GM04503 (cell line): ENCODE results near the gene FST.
A peak's percentile ranks its signal among the peaks of the same experiment; 100 is the strongest.

ENCODE experiments used
- DNase-seq: peaks from one replicate; pipeline ENCODE4 v3.0.0-alpha.2; 2012; ENCODE audit warnings: low read depth

Gene FST, protein sequence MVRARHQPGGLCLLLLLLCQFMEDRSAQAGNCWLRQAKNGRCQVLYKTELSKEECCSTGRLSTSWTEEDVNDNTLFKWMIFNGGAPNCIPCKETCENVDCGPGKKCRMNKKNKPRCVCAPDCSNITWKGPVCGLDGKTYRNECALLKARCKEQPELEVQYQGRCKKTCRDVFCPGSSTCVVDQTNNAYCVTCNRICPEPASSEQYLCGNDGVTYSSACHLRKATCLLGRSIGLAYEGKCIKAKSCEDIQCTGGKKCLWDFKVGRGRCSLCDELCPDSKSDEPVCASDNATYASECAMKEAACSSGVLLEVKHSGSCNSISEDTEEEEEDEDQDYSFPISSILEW

DNA sequence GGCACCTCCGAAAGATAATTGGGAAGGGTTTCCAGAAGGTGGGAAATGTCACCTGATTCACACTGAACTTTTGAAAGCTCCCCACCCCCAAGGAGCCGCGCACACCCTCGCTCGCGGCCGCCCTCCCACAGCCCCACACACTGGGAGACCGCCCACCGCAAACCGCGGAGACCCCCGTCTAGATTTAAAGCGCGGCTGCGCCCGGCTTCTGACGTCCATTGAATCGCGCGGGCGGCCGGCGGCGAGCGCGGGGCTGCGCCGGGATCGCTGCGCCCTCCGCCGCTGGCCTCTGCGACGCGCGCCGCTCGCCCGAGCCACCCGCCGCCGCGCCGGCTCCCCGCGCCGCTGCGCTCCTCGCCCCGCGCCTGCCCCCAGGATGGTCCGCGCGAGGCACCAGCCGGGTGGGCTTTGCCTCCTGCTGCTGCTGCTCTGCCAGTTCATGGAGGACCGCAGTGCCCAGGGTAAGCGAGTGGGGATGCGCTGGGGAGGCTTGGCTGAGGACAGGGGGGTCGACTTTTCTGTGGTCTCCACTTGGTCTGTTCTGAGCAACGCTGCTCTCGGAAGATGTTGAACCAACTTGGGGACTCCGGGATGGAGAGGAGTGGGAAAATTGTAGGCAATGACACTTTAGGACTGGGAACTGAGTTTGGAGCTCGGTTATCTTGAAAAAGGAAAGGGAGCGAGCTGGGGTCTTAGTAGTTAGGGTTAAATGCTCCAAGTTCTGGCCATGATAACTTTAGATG lies at the start of gene FST:
Gene FST, plus strand, starts transcription at position 214 of the 743 bp plus-strand sequence. Its CDS starts 163 bp downstream, at position 377.
- no peak for DNase-seq

DNA sequence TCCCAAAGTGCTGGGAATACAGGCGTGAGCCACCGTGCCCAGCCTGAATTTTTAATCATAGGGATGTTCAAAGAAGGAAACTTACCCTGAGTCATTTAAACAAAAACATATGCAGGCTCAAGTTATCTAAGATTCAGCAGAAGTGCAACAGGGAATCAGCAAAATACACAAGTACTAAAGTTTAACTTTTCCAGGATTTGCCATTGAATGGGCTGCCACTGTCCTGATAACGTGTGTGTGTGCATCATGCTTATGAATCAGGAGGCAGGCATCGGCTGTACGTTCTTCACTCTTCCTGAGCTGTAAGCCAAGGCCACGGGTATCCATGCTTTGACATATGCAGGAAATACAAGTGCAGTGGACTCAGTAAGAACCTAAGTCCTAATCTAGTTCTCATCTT lies 48.8 kb upstream of the FST start:
- DNase-seq, result no peak

DNA sequence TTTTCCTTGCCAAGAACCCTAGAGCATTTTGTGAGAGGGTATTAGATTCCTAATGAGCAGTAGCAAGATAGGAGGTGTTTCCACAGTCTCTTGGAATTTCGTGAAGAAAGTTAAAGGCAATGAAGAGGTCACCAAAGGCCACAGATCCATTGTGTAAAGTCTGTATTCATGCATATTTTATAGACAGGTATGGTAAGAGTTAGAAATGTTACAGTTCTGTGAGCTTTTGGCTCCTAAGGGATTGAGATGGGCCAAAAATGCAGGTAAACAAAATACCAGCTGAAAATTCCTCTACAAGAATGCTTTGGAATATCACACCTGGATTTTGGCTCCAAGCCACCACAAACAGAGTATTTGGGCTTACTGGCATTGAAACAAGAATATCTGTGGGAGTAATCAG lies 47.4 kb upstream of the FST start:
- DNase-seq, result no peak

DNA sequence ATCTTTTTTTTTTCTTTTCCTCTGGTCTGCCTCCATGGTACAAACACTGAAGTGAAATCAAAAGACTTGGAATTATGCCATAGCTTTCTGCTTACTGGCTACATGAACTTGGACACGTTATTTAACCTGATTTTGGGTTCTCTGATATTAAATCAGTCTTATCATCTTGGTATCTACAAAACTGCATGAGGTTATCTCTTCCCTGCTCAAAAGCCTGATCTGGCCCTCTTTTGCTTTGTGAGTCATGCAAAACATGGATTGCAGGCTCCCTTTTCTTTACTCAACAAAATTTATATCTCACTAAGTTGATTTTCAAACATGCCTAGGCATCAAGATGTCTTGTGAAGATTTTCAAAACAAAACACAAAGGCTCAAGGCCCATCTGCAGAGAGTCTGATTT lies 45.9 kb upstream of the FST start:
- DNase-seq, result no peak

DNA sequence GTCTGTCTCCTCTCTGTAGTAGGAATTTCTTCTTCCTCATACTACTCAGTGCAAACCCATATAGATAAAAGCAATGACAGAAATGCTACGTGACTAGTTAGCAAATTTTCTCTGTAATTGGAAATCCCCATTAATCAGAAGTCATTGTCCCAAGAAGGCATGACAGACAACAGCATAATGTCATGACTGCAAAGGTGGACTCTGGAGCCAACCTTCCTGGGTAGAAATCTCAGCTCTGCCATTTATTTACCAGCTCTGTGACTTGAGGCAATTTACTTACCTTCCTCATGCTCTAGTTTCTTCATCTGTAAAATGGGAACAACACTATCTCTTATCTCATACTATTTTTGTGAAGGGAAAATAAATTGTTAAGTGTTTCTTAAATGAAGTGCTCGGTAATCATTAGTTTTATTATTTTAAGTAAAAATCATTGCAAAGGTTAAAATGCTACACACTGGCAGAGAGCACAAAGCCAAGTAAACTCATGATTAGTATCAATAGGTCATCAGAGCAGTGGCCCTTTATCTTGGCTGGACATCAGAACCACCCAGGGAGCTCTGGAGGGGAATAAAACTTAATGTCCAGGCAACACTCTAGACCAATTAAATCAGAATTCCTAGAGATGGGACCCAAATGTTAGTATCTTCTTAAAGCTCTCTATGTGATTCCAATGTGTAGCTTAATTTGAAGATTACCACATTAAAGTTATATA lies 43.8 kb upstream of the FST start:
- DNase-seq, result no peak

DNA sequence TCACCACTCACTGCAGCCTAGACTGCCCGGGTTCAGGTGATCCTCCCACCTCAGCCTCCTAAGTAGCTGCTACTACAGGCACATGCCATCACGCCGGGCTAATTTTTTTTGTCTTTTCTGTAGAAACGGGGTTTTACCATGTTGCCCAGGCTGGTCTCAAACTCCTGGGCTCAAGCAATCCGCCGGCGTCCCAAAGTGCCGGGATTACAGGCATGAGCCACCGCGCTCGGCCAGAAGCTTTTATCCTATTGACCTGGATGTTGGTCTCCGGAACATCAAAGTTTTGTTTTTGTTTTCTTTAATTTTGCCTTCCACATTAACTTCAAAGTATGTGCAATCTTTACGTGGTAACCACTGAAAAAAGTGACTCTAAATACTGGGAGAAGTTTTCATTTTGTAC lies 42.4 kb upstream of the FST start:
- DNase-seq, result no peak

DNA sequence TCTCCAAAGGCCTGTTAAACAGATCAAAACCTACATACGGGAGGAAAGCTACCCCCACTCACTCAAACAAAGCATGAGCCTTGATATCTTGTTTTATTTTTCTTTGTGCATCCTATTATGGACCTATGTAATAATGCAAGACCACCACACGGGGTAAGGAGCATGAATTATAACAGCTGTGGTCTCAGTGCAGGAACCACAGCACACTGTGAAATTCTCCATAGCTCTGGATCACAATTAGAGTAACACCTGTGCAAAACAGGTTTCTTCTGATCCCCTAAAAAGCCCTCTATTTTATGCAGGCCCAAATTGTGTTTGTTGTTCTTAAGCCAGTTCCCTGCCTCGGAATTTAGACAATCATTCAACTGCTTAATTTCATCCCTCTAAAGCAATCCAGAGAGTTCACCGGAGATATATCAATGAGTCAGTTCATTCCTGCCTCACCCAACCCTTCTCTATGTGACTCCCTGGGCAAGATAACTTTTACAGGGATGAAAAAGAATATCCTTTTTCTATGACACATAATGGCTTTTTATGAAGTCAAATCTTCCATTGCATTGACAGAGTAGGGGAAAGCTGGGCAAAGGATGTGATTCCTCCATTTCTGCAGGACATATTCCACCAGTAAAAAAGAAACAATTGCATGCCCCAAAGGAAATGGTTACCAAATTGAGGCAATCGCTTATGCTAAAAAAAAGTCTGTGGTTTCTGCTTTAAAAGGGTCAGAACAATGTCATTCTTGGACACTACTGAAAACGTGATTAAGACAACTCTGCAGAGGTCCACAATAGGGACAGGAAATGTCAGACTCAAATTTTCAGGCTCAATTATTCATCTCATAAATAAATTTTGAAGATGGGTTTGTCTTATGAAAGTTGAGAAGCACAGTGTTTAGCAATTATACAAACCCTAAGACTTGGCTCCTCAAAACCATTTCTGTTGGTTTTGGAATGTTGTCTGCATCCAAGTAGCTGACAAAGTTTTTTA lies 41.6 kb upstream of the FST start:
- DNase-seq, result peak; percentile 82

DNA sequence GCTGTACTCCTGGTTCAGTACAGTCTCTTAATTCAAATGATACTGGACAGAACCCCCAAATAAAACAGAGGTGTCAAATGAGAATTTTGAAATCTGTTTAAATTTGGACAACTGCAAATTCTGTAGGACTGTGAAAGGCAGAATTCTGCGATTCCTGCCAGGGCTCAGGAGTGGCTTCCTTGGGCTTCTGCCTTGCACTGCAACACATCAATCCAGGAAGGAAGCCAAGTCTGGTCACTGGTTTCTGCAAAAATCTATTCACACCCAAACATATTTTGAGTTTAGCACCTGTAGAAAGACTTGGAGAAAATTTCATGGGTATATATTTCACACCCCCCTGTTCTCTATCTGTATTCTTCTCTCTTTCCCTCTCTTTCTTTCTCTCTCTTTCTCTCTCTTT lies 37.5 kb upstream of the FST start:
- no peak for DNase-seq

DNA sequence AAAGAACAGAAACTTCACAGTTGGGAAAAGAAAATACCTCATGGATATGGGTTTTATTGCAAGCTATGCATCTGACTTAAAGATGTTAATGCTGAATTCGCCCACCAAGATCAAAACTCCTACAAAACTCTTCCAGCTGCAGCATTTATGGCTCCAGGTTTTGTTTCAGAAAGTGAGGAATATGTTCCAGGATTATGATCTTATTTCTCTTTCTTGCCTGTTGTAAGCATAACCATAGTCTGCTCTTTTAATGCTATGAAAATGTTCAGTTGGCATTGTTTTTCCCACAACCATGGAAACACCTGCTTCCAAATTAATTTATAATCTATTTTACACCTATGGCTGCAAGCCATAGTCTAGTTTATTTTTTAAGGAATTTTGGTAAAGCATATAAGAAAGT lies 34.9 kb upstream of the FST start:
- DNase-seq, result no peak

DNA sequence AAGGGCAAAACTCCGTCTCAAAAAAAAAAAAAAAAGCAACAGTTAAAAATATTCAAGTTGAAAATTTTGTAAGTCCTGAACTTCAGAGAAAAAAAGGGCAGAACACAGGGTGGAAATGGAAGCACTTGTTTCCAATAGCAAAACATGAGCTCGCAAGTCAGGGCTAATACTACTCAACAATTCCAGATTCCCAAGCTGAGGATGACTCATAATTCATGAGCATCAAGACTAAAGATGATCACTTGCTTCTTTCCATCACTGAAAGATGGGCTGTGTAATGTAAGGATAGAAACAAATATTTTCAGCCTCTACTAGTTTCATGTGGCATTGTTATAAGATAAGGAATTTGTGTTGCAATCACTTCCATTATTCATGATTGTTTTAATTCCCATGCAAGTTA lies 33.5 kb upstream of the FST start:
- DNase-seq, result no peak

DNA sequence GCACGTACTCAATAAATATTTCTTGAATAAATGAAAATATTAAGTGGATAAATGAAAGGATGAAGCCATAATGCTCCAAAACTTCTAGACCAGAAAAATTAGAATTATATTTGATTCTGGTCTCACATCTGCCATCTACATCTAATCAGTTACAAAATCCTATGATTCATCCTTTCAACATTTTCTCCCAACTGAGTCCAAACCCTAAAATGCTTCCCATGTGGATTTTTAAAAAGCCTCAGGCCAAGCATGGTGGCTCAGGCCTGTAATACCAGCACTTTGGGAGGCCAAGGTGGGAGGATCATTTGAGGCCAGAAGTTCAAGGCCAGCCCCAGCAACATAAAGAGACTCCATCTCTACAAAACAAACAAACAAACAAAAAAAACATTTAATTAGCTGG lies 31.6 kb upstream of the FST start:
- no peak for DNase-seq

DNA sequence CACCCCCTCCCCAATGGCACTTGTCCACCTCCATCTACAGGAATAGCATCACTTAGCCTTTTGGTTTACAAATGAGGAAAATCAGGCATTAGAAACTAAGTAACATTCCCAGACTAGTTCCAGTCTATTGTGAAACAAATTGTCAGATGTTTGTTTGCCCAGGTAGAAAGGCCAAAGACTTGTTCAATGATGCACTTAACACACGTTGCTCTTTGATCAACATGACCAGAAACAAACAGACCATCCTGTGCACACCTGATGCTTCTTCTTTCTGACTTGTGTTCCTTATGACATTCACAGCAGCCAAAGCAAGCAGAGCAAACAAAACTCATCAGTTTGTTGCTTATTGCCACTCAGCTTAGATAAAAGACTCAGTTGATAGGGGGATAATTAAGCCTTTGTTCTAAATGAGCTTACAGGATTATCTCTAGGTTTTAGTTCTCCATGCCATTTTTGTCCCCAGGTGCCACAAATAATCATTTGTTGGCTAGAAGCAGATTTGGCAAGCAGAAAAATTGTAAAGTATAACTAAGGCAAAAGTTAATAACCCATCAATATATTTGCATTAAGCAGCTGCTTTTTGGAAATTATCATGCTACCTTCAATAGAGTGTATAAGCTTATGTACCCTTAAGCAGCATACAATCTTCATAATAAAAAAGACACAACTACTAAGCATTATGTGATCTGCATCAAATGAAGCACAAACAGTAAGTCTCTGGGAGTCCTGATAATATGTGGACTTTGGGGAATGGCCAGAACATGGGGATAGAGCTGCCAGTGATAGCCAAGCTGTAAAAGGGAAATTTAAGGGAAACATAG lies 26.3 kb upstream of the FST start:
- no peak for DNase-seq

DNA sequence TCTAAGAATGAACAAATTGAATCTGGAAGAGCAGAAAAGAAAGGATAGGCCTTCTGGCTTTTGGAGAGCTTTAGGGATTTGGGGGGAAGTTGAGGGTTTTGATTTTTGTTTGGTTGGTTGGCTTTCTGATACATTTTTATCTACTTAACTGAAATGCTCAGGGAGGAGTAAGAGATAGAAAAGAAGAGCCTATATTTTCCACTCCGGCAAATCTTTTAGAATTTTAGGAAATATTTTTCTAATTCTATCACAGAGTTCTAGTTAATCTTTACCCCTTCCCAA lies 25.8 kb upstream of the FST start:
- no peak for DNase-seq

DNA sequence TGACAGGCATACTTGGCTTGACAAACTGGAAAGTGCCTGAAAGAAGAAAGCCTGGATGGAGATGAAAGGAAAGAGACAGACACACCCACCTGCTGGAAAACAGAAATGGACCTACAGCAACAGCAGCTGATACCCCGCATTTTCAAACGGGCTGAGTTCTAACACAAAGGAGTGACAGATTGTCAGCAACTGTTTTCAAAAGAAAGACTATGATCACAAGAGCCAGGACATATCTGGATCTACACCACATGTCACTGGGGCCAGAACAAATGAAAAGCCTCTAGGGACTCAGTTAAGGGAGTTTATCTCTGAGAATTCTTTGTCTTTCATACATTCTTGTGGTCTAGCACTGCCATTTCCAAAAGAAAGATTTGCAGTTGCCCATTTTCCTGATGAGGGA lies 24.1 kb upstream of the FST start:
- no peak for DNase-seq

DNA sequence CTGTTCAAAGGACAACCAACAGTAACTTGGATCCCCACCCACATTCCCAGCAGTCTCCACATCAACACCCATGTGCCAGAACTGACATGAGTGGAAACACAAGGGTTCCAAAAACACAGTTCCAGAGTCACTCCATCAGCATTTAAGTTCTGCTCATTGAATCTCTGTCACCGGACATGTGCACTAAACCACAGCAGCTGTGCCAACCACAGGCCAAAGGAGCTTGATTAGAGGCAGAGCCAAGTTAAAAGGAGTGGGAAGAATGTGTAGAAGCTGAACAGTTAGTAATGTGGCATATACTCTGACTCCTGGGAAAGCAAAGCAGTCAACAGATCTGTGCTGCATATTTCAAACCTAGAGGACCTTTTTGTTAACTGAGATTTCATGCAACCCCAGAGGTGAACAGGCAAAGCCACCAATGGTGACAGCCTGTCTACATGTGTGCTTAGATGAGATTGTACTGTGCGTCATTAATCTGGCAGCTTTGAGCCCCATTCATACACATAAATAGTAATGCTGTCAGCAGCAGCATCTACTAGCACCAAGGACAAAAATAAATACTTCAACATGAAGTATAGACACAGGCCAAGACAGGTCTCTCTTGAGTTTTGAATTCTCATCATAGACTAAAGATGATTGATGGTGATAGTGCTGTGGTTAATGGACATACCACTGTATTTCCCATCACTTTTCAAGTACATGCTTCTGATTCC lies 16.4 kb upstream of the FST start:
- no peak for DNase-seq

DNA sequence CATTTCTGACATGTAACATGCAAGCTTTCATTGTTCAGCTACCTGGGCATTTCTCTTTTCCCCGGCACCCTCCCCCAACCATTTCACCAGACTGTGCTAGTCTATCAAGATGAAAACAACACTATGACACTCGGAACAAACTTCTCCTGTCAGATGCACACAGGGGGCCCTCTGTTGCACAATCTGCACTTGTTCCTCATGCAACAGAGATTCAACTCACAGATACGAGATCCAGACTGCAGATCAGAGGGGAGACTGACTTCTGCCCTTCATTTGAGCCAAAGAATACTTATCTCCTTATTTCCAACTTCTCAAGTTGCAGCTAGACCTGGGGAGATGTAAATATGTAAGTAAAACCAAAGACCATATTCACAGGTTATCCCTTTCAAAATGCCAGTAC lies 15.7 kb upstream of the FST start:
- DNase-seq, result no peak

DNA sequence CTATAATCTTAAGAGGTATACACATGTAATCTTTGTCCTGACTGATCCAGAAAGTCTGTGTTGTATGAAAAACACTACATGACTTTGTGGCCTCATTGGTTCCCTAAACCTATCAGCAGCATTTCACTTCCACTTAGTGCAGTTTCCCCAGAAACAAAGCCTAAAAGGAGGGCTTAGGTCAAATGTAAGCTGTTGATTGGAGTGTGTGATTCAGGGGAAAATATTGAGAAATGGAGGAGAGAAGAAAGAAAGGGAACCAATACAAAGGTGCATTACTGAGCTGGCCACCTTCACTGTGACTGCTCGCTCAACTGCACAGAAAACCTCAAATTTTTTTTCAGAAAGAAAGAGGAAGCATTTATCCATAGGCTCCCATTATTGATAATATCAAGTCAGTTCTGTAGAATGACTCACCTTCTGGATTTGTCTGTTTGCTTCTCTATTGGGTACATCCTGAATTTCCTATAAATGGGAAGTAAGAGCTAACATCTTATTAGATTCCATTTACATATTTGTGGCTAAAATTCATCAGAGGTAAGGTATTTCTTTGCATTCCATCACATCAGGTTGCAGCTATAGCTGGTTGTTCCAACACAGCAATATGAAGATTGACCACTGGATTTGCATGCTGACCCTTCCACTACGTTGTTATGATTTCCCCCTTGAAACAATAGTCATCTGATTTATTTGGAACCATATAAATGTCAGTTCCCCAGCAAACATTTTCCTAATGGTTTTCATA lies 10.3 kb upstream of the FST start:
- no peak for DNase-seq

DNA sequence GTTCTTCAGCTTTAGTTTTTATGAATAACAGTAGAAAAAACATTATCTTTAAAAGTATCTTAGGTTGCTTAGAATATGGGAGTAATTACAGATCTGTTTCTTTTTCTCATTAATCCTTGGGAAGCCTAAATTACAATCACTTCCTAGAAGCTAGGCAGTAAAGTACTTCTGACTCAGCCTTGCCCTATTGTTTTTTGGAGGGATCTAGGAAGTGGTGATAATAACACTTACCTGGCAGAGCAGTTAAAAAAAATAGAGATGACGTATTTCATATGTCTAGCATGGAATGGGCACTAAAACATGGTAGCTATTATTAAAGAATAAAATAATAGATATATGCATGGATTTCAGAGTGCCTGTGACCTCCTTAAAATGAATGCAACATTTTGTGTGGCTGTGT lies 8.2 kb upstream of the FST start:
- DNase-seq, result no peak

DNA sequence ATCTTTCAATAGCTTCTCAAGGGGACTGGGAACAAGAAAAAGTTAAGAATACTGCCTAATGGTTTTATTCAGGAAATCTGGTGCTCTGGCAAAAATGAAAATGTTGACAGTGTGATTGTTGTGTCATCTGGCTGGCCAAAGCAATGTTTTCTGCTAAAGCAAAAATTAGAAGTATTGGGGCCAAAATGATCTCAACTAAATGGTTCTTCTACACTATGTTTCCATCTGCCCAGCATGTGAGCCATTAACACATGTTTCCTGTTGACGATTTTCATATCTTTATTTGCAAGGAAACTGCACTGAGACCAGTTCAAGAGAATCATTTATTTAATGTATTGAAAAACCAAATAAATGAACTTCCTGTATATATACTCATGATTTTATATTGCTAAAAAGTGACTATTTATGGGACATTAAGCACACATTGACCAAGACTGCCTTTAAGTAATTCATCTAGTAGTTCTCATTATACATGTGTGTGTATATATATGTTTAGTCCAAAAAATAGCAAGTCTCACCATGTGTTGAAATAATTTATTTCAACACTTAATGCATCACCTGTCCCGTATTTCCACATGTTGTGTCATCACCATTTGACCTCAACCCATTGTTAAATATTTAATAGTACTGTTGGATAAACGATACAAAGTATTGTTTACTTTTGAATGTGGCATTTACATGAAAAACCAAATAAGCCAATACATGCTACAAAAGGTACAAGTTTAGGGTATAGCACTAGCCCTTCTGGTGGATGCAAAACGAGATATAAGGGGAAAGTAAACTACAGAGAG lies 7.5 kb upstream of the FST start:
- DNase-seq, result no peak
